Activated CD4-positive, alpha-beta T cell treated with anti-CD3 and anti-CD28 coated beads, Interleukin-2, amount 10 ng/mL, durations not matched to agents 7 days and 5 days (primary cell): ENCODE measurements around the gene SPAG16. TPM values are rescaled to one million over a fixed set of nuclear protein-coding genes. Genes with fewer than 3 reads are reported as not detected.

Experiments
- CTCF ChIA-PET: fragments of 350-600 bp; sonication (Branson Sonifier 250); formaldehyde crosslinking; loops from one replicate; lab custom pipeline; 2021; ENCODE audit warnings: antibody characterized with exemption; lab: Charles Lee
- POLR2A ChIA-PET: fragments of 350-600 bp; sonication (Branson Sonifier 250); formaldehyde crosslinking; loops from one replicate; lab custom pipeline; 2021; ENCODE audit warnings: antibody characterized with exemption; lab: Charles Lee
- DNase-seq: peaks from one replicate; pipeline ENCODE4 v3.0.0-alpha.2; 2020
- H3K27ac Mint-ChIP-seq: one replicate; pipeline ENCODE4 v1.8.0; 2021; ENCODE audit warnings: mild to moderate bottlenecking, moderate library complexity, mixed read lengths
- H3K27me3 Mint-ChIP-seq: one replicate; pipeline ENCODE4 v1.8.0; 2021; ENCODE audit warnings: mixed read lengths
- H3K36me3 Mint-ChIP-seq: one replicate; pipeline ENCODE4 v1.8.0; 2021; ENCODE audit warnings: low read depth, mixed read lengths
- H3K4me1 Mint-ChIP-seq: one replicate; pipeline ENCODE4 v1.8.0; 2021; ENCODE audit warnings: mixed read lengths
- H3K4me3 Mint-ChIP-seq: one replicate; pipeline ENCODE4 v1.8.0; 2021; ENCODE audit warnings: mild to moderate bottlenecking, moderate library complexity, mixed read lengths
- H3K9me3 Mint-ChIP-seq: one replicate; pipeline ENCODE4 v1.8.0; 2021; ENCODE audit warnings: mixed read lengths
- total RNA-seq, 2 experiments: library from RNA; stranded (reverse); gene quantifications; one replicate each; pipeline ENCODE4 v1.2.3, GENCODE V29; 2021

The SPAG16 gene
- total RNA-seq, 2 experiments from 2014 or later: 10.6 to 10.7 TPM

- H3K4me1 Mint-ChIP-seq: no peaks in the 10 kb centered on the region
- H3K36me3 Mint-ChIP-seq: no peaks in the 10 kb centered on the region
- POLR2A ChIA-PET: no interaction called here
- no peak for DNase-seq
- no peak overlapping the region for H3K4me3 Mint-ChIP-seq
- no peaks in the 10 kb centered on the region for H3K27me3 Mint-ChIP-seq
- CTCF ChIA-PET: interaction anchor here (1.2 kb wide), 1 partner anchor 13 kb away, joined by 3 read pairs; no protein-coding TSS in a partner anchor
- no peak overlapping the region for H3K27ac Mint-ChIP-seq
- no peaks in the 10 kb centered on the region for H3K9me3 Mint-ChIP-seq
These were observed 1026.8 kb downstream of the SPAG16 start for GRCh38 chr2:214311031-214311533.

GRCh38 chr2:214311931-214312749, 1027.9 kb downstream of the SPAG16 start:
- CTCF ChIA-PET: no interaction called here
- no peak for DNase-seq
- Mint-ChIP-seq H3K27me3 (no peaks in the 10 kb centered on the region), H3K4me1 (no peaks in the 10 kb centered on the region), H3K9me3 (no peaks in the 10 kb centered on the region), H3K4me3 (no peak overlapping the region), H3K36me3 (no peaks in the 10 kb centered on the region), H3K27ac (no peak overlapping the region)
- POLR2A ChIA-PET: no interaction called here

GRCh38 chr2:214315324-214315723, 1031.1 kb downstream of the SPAG16 start:
- no peak overlapping the region for H3K4me3 Mint-ChIP-seq
- no peaks in the 10 kb centered on the region for H3K27me3 Mint-ChIP-seq
- no peaks in the 10 kb centered on the region for H3K9me3 Mint-ChIP-seq
- no peak for DNase-seq
- CTCF ChIA-PET: interaction anchor here (0.6 kb wide), 1 partner anchor 938 kb away, joined by 3 read pairs; no protein-coding TSS in a partner anchor
- H3K36me3 Mint-ChIP-seq: no peaks in the 10 kb centered on the region
- H3K4me1 Mint-ChIP-seq: no peaks in the 10 kb centered on the region
- POLR2A ChIA-PET: no interaction called here
- no peak overlapping the region for H3K27ac Mint-ChIP-seq

GRCh38 chr2:214320211-214320610, 1035.9 kb downstream of the SPAG16 start:
- ChIA-PET CTCF (no interaction called here), POLR2A (no interaction called here)
- Mint-ChIP-seq H3K4me1 (no peaks in the 10 kb centered on the region), H3K4me3 (no peak overlapping the region), H3K36me3 (no peaks in the 10 kb centered on the region), H3K9me3 (no peaks in the 10 kb centered on the region), H3K27ac (no peak overlapping the region), H3K27me3 (no peaks in the 10 kb centered on the region)
- no peak for DNase-seq

GRCh38 chr2:214322662-214323061, 1038.4 kb downstream of the SPAG16 start:
- Mint-ChIP-seq H3K36me3 (no peaks in the 10 kb centered on the region), H3K4me1 (no peaks in the 10 kb centered on the region), H3K27me3 (no peaks in the 10 kb centered on the region), H3K4me3 (no peak overlapping the region), H3K9me3 (no peaks in the 10 kb centered on the region), H3K27ac (no peak overlapping the region)
- DNase-seq: no peak
- CTCF ChIA-PET: no interaction called here
- POLR2A ChIA-PET: no interaction called here

- ChIA-PET POLR2A (no interaction called here), CTCF (no interaction called here)
- H3K27ac Mint-ChIP-seq: no peak overlapping the region
- no peaks in the 10 kb centered on the region for H3K36me3 Mint-ChIP-seq
- H3K4me3 Mint-ChIP-seq: no peak overlapping the region
- no peaks in the 10 kb centered on the region for H3K9me3 Mint-ChIP-seq
- DNase-seq: no peak
- H3K4me1 Mint-ChIP-seq: no peaks in the 10 kb centered on the region
- H3K27me3 Mint-ChIP-seq: no peaks in the 10 kb centered on the region
These were observed 1041.1 kb downstream of the SPAG16 start for GRCh38 chr2:214325404-214325803.

GRCh38 chr2:214328941-214329340, 1044.7 kb downstream of the SPAG16 start:
- Mint-ChIP-seq H3K9me3 (no peaks in the 10 kb centered on the region), H3K27ac (no peak overlapping the region), H3K27me3 (no peaks in the 10 kb centered on the region), H3K4me1 (no peaks in the 10 kb centered on the region), H3K36me3 (no peaks in the 10 kb centered on the region), H3K4me3 (no peak overlapping the region)
- CTCF ChIA-PET: no interaction called here
- POLR2A ChIA-PET: no interaction called here
- no peak for DNase-seq

- no peaks in the 10 kb centered on the region for H3K9me3 Mint-ChIP-seq
- H3K4me3 Mint-ChIP-seq: no peak overlapping the region
- H3K27ac Mint-ChIP-seq: no peak overlapping the region
- POLR2A ChIA-PET: no interaction called here
- H3K27me3 Mint-ChIP-seq: no peaks in the 10 kb centered on the region
- CTCF ChIA-PET: no interaction called here
- DNase-seq: no peak
- no peaks in the 10 kb centered on the region for H3K4me1 Mint-ChIP-seq
- H3K36me3 Mint-ChIP-seq: no peaks in the 10 kb centered on the region
These were observed 1057.4 kb downstream of the SPAG16 start for GRCh38 chr2:214341646-214342045.

- ChIA-PET CTCF (no interaction called here), POLR2A (no interaction called here)
- Mint-ChIP-seq H3K4me1 (no peaks in the 10 kb centered on the region), H3K27me3 (no peaks in the 10 kb centered on the region), H3K27ac (no peak overlapping the region), H3K36me3 (no peaks in the 10 kb centered on the region), H3K4me3 (no peak overlapping the region), H3K9me3 (peaks cover 3% of the 10 kb centered on the region)
- DNase-seq: no peak
These were observed 1074.2 kb downstream of the SPAG16 start for GRCh38 chr2:214358506-214358905.

GRCh38 chr2:214361116-214361515, 1076.9 kb downstream of the SPAG16 start:
- Mint-ChIP-seq H3K27me3 (no peaks in the 10 kb centered on the region), H3K36me3 (no peaks in the 10 kb centered on the region), H3K4me3 (no peak overlapping the region), H3K4me1 (no peaks in the 10 kb centered on the region), H3K27ac (no peak overlapping the region), H3K9me3 (peaks cover 3% of the 10 kb centered on the region)
- no peak for DNase-seq
- CTCF ChIA-PET: no interaction called here
- POLR2A ChIA-PET: no interaction called here

- H3K36me3 Mint-ChIP-seq: no peaks in the 10 kb centered on the region
- H3K4me3 Mint-ChIP-seq: no peak overlapping the region
- H3K4me1 Mint-ChIP-seq: no peaks in the 10 kb centered on the region
- no peak for DNase-seq
- H3K27ac Mint-ChIP-seq: no peak overlapping the region
- H3K9me3 Mint-ChIP-seq: no peaks in the 10 kb centered on the region
- POLR2A ChIA-PET: no interaction called here
- CTCF ChIA-PET: no interaction called here
- H3K27me3 Mint-ChIP-seq: no peaks in the 10 kb centered on the region
These were observed 1081.3 kb downstream of the SPAG16 start for GRCh38 chr2:214365549-214365948.

GRCh38 chr2:214367171-214367570, 1082.9 kb downstream of the SPAG16 start:
- H3K4me3 Mint-ChIP-seq: no peak overlapping the region
- no peaks in the 10 kb centered on the region for H3K9me3 Mint-ChIP-seq
- DNase-seq: no peak
- H3K27ac Mint-ChIP-seq: no peak overlapping the region
- POLR2A ChIA-PET: no interaction called here
- no peaks in the 10 kb centered on the region for H3K36me3 Mint-ChIP-seq
- CTCF ChIA-PET: no interaction called here
- H3K27me3 Mint-ChIP-seq: no peaks in the 10 kb centered on the region
- H3K4me1 Mint-ChIP-seq: no peaks in the 10 kb centered on the region

GRCh38 chr2:214376618-214377285, 1092.5 kb downstream of the SPAG16 start:
- CTCF ChIA-PET: no interaction called here
- H3K4me1 Mint-ChIP-seq: no peaks in the 10 kb centered on the region
- no peaks in the 10 kb centered on the region for H3K9me3 Mint-ChIP-seq
- DNase-seq: no peak
- POLR2A ChIA-PET: no interaction called here
- H3K4me3 Mint-ChIP-seq: no peak overlapping the region
- H3K36me3 Mint-ChIP-seq: no peaks in the 10 kb centered on the region
- no peak overlapping the region for H3K27ac Mint-ChIP-seq
- H3K27me3 Mint-ChIP-seq: no peaks in the 10 kb centered on the region
